ENCODE results near the gene TNFRSF12A.
A peak's percentile ranks its signal among the peaks of the same experiment; 100 is the strongest.

Gene TNFRSF12A

GRCh38 chr16:2976201-2976600 is 44.0 kb upstream of the TNFRSF12A start:
- TF ChIP-seq Cebpa-rat (IDR thresholded peaks at IDR 0.05): no peak
- peaks cover 62% of the 10 kb centered on the region for H4K20me1 ChIP-seq
- peak overlapping the region; percentile 91 for H3K27ac ChIP-seq
- no peaks in the 10 kb centered on the region for H3K27me3 ChIP-seq
- H3K9ac ChIP-seq: peak overlapping the region; percentile 36
- peaks cover 46% of the 10 kb centered on the region for H3K36me3 ChIP-seq
- H3K4me2 ChIP-seq: peak overlapping the region; percentile 97
- no peaks in the 10 kb centered on the region for H3K9me3 ChIP-seq
- peaks cover 93% of the 10 kb centered on the region for H3K4me1 ChIP-seq
- no peak overlapping the region for H3K4me3 ChIP-seq

DNA sequence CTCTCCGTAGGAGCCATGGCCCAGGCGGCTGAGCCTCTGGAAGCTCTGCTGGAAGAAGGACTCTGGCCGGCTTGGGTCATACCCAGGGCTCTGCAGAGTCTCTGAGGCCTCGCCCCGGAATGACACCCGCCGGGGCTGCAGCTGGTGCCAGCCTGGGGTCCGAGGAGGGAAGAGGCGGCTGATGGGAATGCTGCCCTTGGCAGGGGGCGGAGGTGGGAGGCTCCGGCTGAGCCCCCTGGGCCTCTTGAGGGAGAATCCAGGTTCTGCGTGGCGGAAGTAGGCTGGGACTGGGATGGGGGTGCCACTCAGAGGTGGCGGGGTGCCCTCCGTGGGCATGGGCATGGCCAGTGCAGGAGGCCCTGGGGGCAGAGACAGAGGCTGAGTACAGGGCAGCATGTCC is 43.5 kb upstream of the TNFRSF12A start:
- H3K27ac ChIP-seq: peak overlapping the region; percentile 91
- peaks cover 93% of the 10 kb centered on the region for H3K4me1 ChIP-seq
- H3K9me3 ChIP-seq: no peaks in the 10 kb centered on the region
- H3K4me3 ChIP-seq: no peak overlapping the region
- H3K27me3 ChIP-seq: no peaks in the 10 kb centered on the region
- H3K4me2 ChIP-seq: peak overlapping the region; percentile 97
- peak overlapping the region; percentile 36 for H3K9ac ChIP-seq
- peaks cover 57% of the 10 kb centered on the region for H4K20me1 ChIP-seq
- no peak for TF ChIP-seq Cebpa-rat (IDR thresholded peaks at IDR 0.05)
- H3K36me3 ChIP-seq: peaks cover 43% of the 10 kb centered on the region

- Histone ChIP-seq H3K4me1 (peaks cover 93% of the 10 kb centered on the region), H3K27me3 (no peaks in the 10 kb centered on the region), H3K9me3 (no peaks in the 10 kb centered on the region), H3K27ac (peak overlapping the region; percentile 91), H3K4me3 (no peak overlapping the region), H3K4me2 (peak overlapping the region; percentile 97), H3K9ac (peak overlapping the region; percentile 36; the same call in 1 of the 2 replicates), H3K36me3 (peaks cover 39% of the 10 kb centered on the region), H4K20me1 (peaks cover 50% of the 10 kb centered on the region)
- no peak for TF ChIP-seq Cebpa-rat (IDR thresholded peaks at IDR 0.05)
Observed at GRCh38 chr16:2977440-2977839, 42.7 kb upstream of the TNFRSF12A start.

- Histone ChIP-seq H3K4me1 (peaks cover 90% of the 10 kb centered on the region), H3K4me3 (peak overlapping the region; percentile 89), H3K9ac (peak overlapping the region; percentile 88), H3K4me2 (peak overlapping the region; percentile 97), H3K9me3 (no peaks in the 10 kb centered on the region), H3K36me3 (peaks cover 35% of the 10 kb centered on the region), H3K27ac (peak overlapping the region; percentile 93), H3K27me3 (no peaks in the 10 kb centered on the region), H4K20me1 (peaks cover 35% of the 10 kb centered on the region)
- TF ChIP-seq Cebpa-rat (IDR thresholded peaks at IDR 0.05): no peak
Observed at GRCh38 chr16:2979669-2980226, 40.4 kb upstream of the TNFRSF12A start.

GRCh38 chr16:2980227-2981176 is 39.7 kb upstream of the TNFRSF12A start, which contains the start of gene PKMYT1:
PKMYT1 (minus strand) TSS chr16:2980446; CDS start chr16:2979657, 789 bp downstream.
- Histone ChIP-seq H3K4me1 (peaks cover 82% of the 10 kb centered on the region), H3K4me2 (peak within 1 kb of the TSS; percentile 97), H3K27ac (peak within 1 kb of the TSS; percentile 93), H3K36me3 (peaks cover 28% of the 10 kb centered on the region), H3K9me3 (no peaks in the 10 kb centered on the region), H3K4me3 (peak within 1 kb of the TSS; percentile 89), H3K27me3 (no peaks in the 10 kb centered on the region), H4K20me1 (peaks cover 28% of the 10 kb centered on the region), H3K9ac (peak within 1 kb of the TSS; percentile 88)
- no peak for TF ChIP-seq Cebpa-rat (IDR thresholded peaks at IDR 0.05)

DNA sequence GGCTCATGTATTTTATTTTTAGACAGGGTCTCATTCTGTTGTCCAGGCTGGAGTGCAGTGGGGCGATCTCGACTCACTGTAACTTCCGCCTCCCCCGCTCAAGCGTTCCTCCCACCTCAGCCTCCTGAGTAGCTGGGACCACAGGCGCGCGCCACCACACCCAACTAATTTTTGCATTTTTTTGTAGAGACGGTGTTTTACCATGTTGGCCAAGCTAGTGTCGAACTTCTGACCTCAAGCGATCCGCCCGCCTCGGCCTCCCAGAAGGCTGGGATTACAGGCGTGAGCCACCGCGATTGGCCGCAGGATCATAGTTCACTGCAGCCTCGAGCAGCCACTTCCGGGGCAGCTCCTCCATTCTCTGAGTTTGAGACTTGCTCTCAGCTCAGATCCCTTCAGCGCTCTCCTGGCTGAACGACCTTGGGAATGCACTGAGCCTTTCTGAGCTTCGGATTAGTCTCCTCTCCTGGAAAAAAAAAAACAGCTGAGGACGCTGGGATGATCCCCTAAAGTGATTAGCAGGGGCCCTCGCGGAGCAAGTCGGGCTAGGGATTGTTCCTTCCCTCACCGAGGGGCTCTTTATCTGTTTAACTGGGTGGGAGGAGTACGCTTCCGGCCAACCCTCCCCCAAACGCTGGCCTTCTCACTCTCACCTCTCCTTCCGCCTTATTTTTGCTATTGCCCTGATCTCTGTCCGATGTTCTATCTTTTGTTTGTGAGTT is 38.8 kb upstream of the TNFRSF12A start:
- TF ChIP-seq Cebpa-rat (IDR thresholded peaks at IDR 0.05): no peak
- peak overlapping the region; percentile 88 for H3K9ac ChIP-seq
- peak overlapping the region; percentile 93 for H3K27ac ChIP-seq
- H3K36me3 ChIP-seq: peaks cover 20% of the 10 kb centered on the region
- H3K9me3 ChIP-seq: no peaks in the 10 kb centered on the region
- peak overlapping the region; percentile 89 for H3K4me3 ChIP-seq
- H4K20me1 ChIP-seq: peaks cover 20% of the 10 kb centered on the region
- peak overlapping the region; percentile 97 for H3K4me2 ChIP-seq
- peaks cover 76% of the 10 kb centered on the region for H3K4me1 ChIP-seq
- no peaks in the 10 kb centered on the region for H3K27me3 ChIP-seq

DNA sequence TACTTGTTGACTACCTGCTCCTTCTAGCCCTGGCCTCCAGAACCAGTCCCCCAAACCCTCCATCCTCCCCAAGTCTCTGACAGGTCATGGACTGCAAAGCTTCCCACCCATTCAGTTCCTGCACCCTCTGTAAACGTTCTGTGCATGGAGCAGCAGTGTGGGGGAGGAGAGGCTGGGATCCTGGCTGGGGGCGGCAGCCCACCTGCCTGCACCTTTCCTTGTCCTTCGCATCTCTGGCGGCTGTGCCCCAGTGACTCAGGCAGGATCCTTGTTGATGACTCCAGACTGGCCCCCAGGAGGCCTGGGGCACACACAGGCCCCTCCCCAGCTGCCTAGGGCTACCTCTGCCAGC is 38.3 kb upstream of the TNFRSF12A start:
- Histone ChIP-seq H3K36me3 (peaks cover 15% of the 10 kb centered on the region), H3K9me3 (no peaks in the 10 kb centered on the region), H3K27ac (no peak overlapping the region), H3K4me3 (no peak overlapping the region), H3K9ac (no peak overlapping the region; the same call in 1 of the 2 replicates), H3K27me3 (no peaks in the 10 kb centered on the region), H4K20me1 (peaks cover 15% of the 10 kb centered on the region), H3K4me2 (peak overlapping the region; percentile 97), H3K4me1 (peaks cover 76% of the 10 kb centered on the region)
- TF ChIP-seq Cebpa-rat (IDR thresholded peaks at IDR 0.05): no peak

GRCh38 chr16:2982402-2982801 is 37.8 kb upstream of the TNFRSF12A start:
- peak overlapping the region; percentile 97 for H3K4me2 ChIP-seq
- no peaks in the 10 kb centered on the region for H3K9me3 ChIP-seq
- no peak overlapping the region for H3K4me3 ChIP-seq
- H3K4me1 ChIP-seq: peaks cover 72% of the 10 kb centered on the region
- H4K20me1 ChIP-seq: peaks cover 10% of the 10 kb centered on the region; the same call in 1 of the 2 replicates
- peaks cover 10% of the 10 kb centered on the region; the same call in 1 of the 2 replicates for H3K36me3 ChIP-seq
- no peak for TF ChIP-seq Cebpa-rat (IDR thresholded peaks at IDR 0.05)
- no peak overlapping the region for H3K9ac ChIP-seq
- H3K27me3 ChIP-seq: no peaks in the 10 kb centered on the region
- H3K27ac ChIP-seq: no peak overlapping the region

DNA sequence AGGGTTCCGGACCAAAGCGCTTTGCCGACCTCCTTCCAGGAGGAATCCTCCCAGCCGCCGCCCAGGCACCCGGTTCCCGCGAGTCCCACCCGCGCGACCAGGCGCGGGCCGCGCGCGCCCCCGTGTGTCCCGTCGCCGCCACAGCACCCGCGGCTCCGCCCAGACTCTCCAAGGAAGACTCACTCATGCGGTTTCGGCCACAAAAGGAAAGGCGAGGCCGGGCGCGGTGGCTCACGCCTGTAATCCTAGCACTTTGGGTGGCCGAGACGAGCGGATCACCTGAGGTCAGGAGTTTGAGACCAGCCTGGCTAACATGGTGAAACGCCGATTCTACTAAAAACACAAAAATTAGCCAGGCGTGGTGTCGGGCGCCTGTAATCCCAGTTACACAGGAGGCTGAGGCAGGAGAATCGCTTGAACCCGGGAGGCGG is 36.4 kb upstream of the TNFRSF12A start:
- peaks cover 6% of the 10 kb centered on the region; the same call in 1 of the 2 replicates for H4K20me1 ChIP-seq
- peak overlapping the region; percentile 97 for H3K4me2 ChIP-seq
- H3K27ac ChIP-seq: peak overlapping the region; percentile 44; the same call in 1 of the 2 replicates
- no peaks in the 10 kb centered on the region for H3K27me3 ChIP-seq
- peak overlapping the region; percentile 53 for H3K4me3 ChIP-seq
- no peaks in the 10 kb centered on the region for H3K9me3 ChIP-seq
- no peaks in the 10 kb centered on the region for H3K36me3 ChIP-seq
- peaks cover 59% of the 10 kb centered on the region for H3K4me1 ChIP-seq
- H3K9ac ChIP-seq: peak overlapping the region; percentile 49; the same call in 1 of the 2 replicates
- no peak for TF ChIP-seq Cebpa-rat (IDR thresholded peaks at IDR 0.05)
